ENCODE data around the gene OSBPL5.

Gene OSBPL5

DNA sequence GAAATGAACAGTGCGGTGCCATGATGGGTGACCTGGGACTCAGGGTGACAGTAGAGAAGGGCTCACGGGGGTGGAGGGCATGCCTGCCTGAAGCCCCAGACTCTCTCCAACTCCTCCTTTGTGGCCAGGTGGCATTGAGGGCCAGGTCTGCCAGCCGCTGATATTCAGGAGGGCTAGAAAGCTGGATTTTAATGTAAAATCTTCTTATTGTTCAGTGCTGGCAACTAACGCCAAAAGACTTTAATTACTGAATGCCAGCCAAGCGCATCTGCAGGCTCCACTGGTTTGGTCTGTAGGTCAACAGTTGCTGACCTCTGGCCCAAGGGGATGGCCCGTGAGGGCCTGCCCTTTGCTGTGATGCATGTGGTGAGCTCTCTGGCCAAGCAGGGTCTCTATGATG is 43.2 kb upstream of the OSBPL5 start:
- H3K27ac ChIP-seq (ENCODE audit: low read length), result no peak overlapping the region
- no peak overlapping the region for H3K4me3 ChIP-seq (ENCODE audit: low read length)
- no peaks in the 10 kb centered on the region for H3K4me1 ChIP-seq (ENCODE audit: low read length)
- 0 out of 2 replicates have a peak, but pooled peaks cover 3% of the 10 kb centered on the region for H3K27me3 ChIP-seq (ENCODE audit: low read depth, low read length)
- no peaks in the 10 kb centered on the region for H3K9me3 ChIP-seq (ENCODE audit: insufficient read depth, low read length)
- H3K4me2 ChIP-seq (ENCODE audit: low read length), result no peak overlapping the region
- no peak overlapping the region for H2AFZ ChIP-seq (ENCODE audit: low read depth, low read length)
- H3K36me3 ChIP-seq (replicated peaks; ENCODE audit: low read depth, low read length), result no peaks in the 10 kb centered on the region
- TF ChIP-seq EZH2phosphoT487 (IDR thresholded peaks at IDR 0.05; ENCODE audit: low read depth), result no peak
- TF ChIP-seq, protein P1, sequence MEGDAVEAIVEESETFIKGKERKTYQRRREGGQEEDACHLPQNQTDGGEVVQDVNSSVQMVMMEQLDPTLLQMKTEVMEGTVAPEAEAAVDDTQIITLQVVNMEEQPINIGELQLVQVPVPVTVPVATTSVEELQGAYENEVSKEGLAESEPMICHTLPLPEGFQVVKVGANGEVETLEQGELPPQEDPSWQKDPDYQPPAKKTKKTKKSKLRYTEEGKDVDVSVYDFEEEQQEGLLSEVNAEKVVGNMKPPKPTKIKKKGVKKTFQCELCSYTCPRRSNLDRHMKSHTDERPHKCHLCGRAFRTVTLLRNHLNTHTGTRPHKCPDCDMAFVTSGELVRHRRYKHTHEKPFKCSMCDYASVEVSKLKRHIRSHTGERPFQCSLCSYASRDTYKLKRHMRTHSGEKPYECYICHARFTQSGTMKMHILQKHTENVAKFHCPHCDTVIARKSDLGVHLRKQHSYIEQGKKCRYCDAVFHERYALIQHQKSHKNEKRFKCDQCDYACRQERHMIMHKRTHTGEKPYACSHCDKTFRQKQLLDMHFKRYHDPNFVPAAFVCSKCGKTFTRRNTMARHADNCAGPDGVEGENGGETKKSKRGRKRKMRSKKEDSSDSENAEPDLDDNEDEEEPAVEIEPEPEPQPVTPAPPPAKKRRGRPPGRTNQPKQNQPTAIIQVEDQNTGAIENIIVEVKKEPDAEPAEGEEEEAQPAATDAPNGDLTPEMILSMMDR (IDR thresholded peaks at IDR 0.05; ENCODE audit: low read depth, low read length), result no peak
- H4K20me1 ChIP-seq (ENCODE audit: insufficient read depth, low read length), result no peaks in the 10 kb centered on the region
- no peak overlapping the region for H3K9ac ChIP-seq (ENCODE audit: low read length)
- no peaks in the 10 kb centered on the region for H3K79me2 ChIP-seq (ENCODE audit: low read length)

DNA sequence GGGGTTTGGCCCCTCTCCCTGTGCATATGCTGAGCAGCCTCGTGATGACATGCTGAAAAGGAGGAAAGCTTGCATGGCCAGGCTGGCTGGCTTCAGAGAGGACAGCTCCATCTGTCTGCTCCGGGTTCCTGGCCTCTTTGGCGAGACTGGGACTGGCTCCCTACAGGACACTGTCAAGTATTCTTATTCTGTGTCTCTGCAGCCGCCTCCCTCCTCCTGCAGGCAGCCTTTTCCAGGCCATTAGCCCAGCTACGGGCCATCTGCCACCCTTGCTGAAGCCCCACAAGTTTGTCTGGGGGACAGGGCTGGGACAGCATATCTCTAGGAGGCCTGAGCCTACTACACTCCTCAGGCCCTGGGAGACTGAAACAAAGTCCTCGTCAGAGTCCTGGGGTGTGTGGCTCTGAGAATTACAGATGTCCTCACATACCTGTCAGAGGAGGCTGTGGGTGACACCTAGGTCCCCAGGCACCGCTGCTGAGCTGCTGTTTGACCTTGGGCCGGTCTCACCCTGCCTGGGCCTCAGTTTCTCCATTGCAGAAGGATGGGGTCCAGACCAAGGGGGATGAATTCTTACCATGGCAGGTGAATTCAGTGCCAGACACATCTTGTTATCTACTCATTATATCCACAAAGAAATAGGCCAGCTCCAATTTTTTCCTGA is 42.5 kb upstream of the OSBPL5 start:
- no peak overlapping the region for H3K27ac ChIP-seq (ENCODE audit: low read length)
- no peaks in the 10 kb centered on the region for H3K9me3 ChIP-seq (ENCODE audit: insufficient read depth, low read length)
- H3K4me3 ChIP-seq (ENCODE audit: low read length), result no peak overlapping the region
- no peak for TF ChIP-seq EZH2phosphoT487 (IDR thresholded peaks at IDR 0.05; ENCODE audit: low read depth)
- TF ChIP-seq, protein P1 (IDR thresholded peaks at IDR 0.05; ENCODE audit: low read depth, low read length), result no peak
- no peaks in the 10 kb centered on the region for H3K79me2 ChIP-seq (ENCODE audit: low read length)
- 0 out of 2 replicates have a peak, but pooled peaks cover 3% of the 10 kb centered on the region for H3K27me3 ChIP-seq (ENCODE audit: low read depth, low read length)
- H3K36me3 ChIP-seq (replicated peaks; ENCODE audit: low read depth, low read length), result no peaks in the 10 kb centered on the region
- no peak overlapping the region for H3K9ac ChIP-seq (ENCODE audit: low read length)
- no peaks in the 10 kb centered on the region for H4K20me1 ChIP-seq (ENCODE audit: insufficient read depth, low read length)
- no peak overlapping the region for H2AFZ ChIP-seq (ENCODE audit: low read depth, low read length)
- no peaks in the 10 kb centered on the region for H3K4me1 ChIP-seq (ENCODE audit: low read length)
- H3K4me2 ChIP-seq (ENCODE audit: low read length), result no peak overlapping the region

DNA sequence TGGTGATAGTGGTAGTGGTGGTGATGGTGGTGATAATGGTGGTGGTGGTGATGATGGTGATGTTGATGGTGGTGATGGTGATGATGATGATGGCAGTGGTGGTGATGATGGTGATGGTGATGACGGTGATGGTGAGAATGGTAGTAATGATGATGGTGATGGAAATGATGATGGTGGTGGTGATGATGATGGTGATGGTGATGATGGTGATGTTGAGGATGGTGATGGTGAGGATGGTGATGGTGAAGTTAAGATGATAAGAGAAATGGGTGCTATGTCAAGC is 41.8 kb upstream of the OSBPL5 start:
- Histone ChIP-seq H2AFZ (ENCODE audit: low read depth, low read length) (no peak overlapping the region), H4K20me1 (ENCODE audit: insufficient read depth, low read length) (no peaks in the 10 kb centered on the region), H3K4me3 (ENCODE audit: low read length) (no peak overlapping the region), H3K9ac (ENCODE audit: low read length) (no peak overlapping the region), H3K27me3 (ENCODE audit: low read depth, low read length) (0 out of 2 replicates have a peak, but pooled peaks cover 3% of the 10 kb centered on the region), H3K36me3 (replicated peaks; ENCODE audit: low read depth, low read length) (no peaks in the 10 kb centered on the region), H3K4me2 (ENCODE audit: low read length) (no peak overlapping the region), H3K4me1 (ENCODE audit: low read length) (no peaks in the 10 kb centered on the region), H3K9me3 (ENCODE audit: insufficient read depth, low read length) (no peaks in the 10 kb centered on the region), H3K27ac (ENCODE audit: low read length) (no peak overlapping the region), H3K79me2 (ENCODE audit: low read length) (no peaks in the 10 kb centered on the region)
- no peak for TF ChIP-seq EZH2phosphoT487 (IDR thresholded peaks at IDR 0.05; ENCODE audit: low read depth)

DNA sequence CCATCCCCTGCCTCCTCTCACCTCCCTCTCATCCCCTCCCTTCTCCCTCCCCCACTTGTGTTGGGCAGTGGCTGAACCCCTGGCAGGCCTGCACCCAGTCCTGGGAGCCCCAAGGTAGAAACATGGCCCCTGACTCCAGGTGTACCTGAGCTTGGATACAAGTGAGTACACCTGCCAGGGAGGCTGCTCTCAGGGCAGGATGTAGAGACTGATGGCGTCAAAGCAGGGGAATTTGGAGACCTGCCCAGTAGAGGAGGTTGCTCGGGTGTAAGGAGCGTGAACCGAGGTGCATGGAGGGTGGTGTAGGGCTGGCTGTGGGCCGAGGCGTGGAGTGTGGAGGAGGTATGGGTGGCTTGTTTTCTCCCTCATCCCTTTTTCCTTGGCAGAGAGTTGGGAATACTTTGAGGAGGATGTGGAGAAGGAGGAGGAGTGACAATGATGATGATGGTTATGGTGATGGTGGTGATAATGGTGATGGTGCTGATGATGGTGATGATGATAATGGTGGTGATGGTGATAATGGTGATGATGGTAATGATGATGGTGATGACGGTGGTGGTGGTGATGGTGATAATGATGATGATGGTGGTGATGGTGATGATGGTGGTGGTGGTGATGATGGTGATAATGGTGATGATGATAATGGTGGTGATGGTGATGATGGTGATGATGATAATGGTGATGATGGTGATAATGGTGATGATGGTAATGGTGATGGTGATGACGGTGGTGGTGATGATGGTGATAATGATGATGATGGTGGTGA is 41.2 kb upstream of the OSBPL5 start:
- Histone ChIP-seq H3K79me2 (ENCODE audit: low read length) (no peaks in the 10 kb centered on the region), H3K9ac (ENCODE audit: low read length) (no peak overlapping the region), H4K20me1 (ENCODE audit: insufficient read depth, low read length) (no peaks in the 10 kb centered on the region), H3K4me3 (ENCODE audit: low read length) (no peak overlapping the region), H3K4me2 (ENCODE audit: low read length) (no peak overlapping the region), H3K9me3 (ENCODE audit: insufficient read depth, low read length) (no peaks in the 10 kb centered on the region), H3K27ac (ENCODE audit: low read length) (no peak overlapping the region), H3K36me3 (replicated peaks; ENCODE audit: low read depth, low read length) (no peaks in the 10 kb centered on the region), H3K27me3 (ENCODE audit: low read depth, low read length) (0 out of 2 replicates have a peak, but pooled peaks cover 3% of the 10 kb centered on the region), H2AFZ (ENCODE audit: low read depth, low read length) (no peak overlapping the region), H3K4me1 (ENCODE audit: low read length) (no peaks in the 10 kb centered on the region)
- no peak for TF ChIP-seq EZH2phosphoT487 (IDR thresholded peaks at IDR 0.05; ENCODE audit: low read depth)
- TF ChIP-seq, protein P1 (IDR thresholded peaks at IDR 0.05; ENCODE audit: low read depth, low read length), result no peak
